Measurements from ENCODE around the gene ATP1A1.

The ATP1A1 gene

DNA sequence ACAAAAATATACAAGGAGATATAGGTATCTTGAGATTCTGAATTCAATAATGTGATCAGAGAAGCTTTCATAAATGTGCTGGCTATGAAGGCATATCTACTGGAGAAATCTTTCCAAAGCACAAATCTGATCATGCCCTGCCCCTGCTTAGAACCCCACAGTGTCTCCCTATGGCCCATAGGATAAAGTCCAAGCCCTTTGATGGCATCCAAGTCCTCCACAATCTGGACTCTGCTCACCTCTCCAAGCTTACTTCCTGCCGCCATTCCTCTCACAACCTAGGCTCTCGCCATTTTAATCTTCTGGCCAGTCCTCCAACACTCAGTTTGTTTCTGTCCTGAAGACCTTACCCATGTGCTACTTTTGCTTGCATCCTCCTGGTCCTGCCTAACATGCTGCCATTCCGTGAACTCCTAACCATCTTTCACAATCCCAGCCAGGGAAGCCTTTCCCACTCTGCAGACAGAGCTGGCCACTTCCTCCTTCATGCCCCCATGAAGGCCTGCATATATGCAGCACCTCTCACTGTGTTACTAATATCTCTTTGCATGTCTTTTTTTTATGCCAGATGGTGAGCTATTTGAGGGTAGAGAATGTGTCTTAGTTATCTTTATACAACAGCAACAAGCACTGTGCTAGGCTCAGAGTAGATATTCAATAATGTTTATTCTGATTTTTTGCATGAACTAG, 5.6 kb upstream of the ATP1A1 start:
- H3K27ac ChIP-seq = no peak overlapping the region
- no peak for DNase-seq (ENCODE audit: low read depth, low spot score)

- no peak overlapping the region for H3K27ac ChIP-seq
- DNase-seq (ENCODE audit: low read depth, low spot score) = no peak
Observed at GRCh38 chr1:116368241-116368640, 4.8 kb upstream of the ATP1A1 start.

- H3K27ac ChIP-seq = no peak overlapping the region
- DNase-seq (ENCODE audit: low read depth, low spot score) = no peak
Observed at GRCh38 chr1:116370181-116370580, 2.9 kb upstream of the ATP1A1 start.

DNA sequence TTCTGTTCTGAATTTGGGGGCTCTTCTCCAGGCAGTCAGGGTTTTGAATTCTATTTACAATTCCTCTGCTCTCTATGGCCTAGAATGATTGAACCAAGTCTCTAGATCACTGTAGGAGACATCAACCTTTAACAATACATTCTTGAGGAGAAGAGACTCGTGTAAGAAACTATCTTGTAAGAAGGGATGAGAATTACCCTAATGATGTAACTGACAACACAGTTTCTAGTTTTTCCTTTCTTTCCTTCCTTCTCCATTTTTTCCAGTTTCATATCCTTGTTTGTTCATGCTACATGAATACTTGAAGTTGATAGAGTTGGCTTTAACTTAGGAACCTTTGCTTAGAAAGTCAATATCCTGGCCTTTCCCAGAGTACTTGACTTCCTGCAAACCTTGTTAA, 1.3 kb upstream of the ATP1A1 start:
- no peak for DNase-seq (ENCODE audit: low read depth, low spot score)

GRCh38 chr1:116372191-116372590, 853 bp upstream of the ATP1A1 start:
- DNase-seq (ENCODE audit: low read depth, low spot score) = no peak
- H3K27ac ChIP-seq = peak overlapping the region; percentile 91

More for the DNA sequence above, 1.3 kb upstream of the ATP1A1 start:
- H3K27ac ChIP-seq = no peak overlapping the region

DNA sequence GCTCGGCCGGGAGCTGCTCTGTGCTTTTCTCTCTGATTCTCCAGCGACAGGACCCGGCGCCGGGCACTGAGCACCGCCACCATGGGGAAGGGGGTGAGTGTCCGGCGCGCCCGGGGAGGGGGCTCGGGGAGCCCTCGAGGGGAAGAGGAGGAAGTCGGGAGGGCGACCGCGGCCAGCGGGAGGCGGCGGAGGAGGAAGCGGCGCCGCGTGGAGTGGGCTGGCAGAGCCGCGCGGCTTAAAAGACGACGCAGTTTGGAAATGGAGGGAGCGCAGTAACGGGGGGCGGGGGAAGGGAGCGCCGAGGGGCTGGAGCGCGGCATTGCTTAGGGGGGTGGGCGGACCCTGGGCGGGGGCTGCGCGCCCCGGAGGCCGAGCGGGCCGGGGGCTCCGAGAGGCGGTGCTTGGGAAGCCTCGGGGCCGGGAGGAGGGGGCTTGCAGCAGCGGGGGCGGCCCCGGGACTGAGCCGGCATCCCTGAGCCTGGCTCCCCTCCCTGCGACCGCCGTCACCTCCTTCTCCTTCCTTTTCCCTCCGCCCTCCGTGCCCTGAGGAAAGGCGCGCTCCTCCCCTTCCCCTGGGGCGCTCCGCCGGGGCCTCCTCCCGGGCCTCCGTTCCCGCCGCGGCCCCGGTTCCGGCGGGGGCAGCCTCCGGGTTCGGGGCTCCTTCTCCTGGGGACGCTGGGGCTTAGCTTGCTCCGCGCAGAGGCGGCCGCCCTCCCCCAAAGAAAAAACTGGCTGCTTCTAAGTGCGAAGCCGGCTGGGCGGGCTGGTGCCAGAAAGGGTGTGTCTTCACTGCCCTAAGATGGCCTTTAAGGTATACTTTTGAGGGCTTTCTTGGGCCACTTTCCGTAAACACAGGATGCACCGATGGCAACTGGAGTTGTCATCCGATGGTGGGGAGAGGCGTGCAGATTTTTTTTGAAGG, 648 bp downstream of the ATP1A1 start:
- DNase-seq (ENCODE audit: low read depth, low spot score) = no peak
- peak overlapping the region; percentile 91 for H3K27ac ChIP-seq

- no peak for DNase-seq (ENCODE audit: low read depth, low spot score)
- H3K27ac ChIP-seq = peak overlapping the region; percentile 91
Observed at GRCh38 chr1:116374353-116375147, 1.5 kb downstream of the ATP1A1 start.

DNA sequence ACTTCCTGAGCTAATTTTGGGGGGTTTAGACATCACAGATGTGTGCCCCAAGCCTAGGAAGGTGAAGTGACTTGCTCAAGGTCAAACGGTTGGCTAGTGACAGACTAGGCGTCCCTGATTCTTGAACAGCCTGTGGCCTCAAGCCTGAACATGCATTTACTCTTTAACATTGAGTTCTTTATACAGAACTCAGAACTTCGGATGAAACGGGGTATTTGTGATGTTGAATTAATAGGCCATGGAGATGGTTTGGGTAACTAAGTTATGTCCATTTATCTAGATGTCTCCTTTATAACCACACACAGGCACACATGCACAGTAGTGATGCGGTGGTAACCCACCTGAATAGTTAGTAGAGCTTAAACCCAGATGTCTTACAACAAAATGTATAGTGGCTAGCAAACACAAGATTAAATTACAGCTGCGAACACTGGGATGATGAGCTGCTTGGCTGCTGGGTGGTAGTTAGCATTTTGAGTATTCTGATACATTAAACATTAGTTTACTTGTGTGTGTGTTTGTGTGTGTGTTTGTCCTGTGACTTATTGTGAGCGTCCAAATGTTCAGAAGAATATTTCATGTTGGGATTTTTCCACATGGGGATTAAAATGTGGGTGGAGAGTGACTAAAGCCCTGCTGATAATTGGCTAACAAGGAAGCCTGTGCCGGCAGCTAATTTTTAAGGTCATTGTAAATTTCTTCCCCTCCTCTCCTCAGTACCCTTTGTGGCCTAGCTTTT, 2.3 kb downstream of the ATP1A1 start:
- DNase-seq (ENCODE audit: low read depth, low spot score) = no peak
- peak overlapping the region; percentile 91 for H3K27ac ChIP-seq

DNA sequence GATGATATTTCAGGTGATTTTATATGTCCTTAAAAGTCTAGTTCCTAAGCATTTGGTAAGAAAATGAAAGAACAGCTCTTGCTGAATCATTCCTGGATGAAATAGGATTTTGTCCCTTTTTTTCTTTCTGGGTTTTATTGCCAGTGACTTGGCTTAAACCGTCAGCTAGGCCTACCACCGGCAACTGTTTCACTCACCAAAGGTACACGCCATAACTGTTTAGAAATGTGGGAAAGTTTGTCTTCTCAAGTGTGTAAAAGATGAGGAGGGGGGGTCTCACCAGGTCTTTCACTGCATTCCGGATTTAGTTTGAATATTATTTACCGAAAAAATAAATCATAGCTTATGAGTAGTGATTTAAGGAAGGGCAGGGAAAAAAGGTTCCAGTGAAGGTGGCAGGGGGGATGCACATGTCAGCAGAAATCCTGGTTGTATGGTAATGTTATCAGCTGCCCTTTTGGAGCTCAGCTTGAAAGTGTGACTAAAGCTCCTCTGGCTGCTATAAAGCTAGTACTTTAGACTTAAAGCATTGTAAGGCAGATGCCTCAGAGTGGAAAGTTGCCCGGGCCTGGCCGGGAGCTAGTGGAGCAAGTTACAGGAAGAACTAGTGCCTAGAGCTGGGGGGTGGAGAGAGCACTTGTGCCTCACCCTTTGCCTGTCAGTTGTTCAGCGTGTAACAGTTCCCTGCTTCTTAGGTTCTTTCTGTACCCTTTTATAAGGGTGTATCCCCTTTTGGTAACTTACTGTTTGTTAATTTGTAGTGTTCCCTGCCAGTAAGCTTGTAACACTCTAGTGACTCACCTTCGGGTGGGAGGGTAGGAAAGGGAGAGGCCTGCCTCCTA, 3.1 kb downstream of the ATP1A1 start:
- H3K27ac ChIP-seq = peak overlapping the region; percentile 91
- peak; percentile 91 for DNase-seq (ENCODE audit: low read depth, low spot score)

DNA sequence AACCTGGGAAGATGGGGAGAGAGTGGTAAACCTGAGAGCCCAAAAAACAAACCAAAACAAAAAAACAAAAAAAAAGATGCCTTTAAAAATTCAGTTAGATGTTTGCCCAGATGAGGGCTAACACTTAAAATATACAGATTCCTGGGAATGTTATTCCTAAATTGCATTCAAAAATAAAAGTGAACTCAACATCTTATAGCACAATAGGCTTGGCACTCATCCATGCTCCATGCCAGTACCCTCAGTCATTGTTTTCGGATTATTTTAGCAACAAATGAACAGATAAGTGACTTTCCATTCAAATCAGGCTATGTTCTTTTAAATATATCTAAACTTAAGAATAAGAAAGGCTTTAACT, 3.7 kb downstream of the ATP1A1 start:
- no peak for DNase-seq (ENCODE audit: low read depth, low spot score)

DNA sequence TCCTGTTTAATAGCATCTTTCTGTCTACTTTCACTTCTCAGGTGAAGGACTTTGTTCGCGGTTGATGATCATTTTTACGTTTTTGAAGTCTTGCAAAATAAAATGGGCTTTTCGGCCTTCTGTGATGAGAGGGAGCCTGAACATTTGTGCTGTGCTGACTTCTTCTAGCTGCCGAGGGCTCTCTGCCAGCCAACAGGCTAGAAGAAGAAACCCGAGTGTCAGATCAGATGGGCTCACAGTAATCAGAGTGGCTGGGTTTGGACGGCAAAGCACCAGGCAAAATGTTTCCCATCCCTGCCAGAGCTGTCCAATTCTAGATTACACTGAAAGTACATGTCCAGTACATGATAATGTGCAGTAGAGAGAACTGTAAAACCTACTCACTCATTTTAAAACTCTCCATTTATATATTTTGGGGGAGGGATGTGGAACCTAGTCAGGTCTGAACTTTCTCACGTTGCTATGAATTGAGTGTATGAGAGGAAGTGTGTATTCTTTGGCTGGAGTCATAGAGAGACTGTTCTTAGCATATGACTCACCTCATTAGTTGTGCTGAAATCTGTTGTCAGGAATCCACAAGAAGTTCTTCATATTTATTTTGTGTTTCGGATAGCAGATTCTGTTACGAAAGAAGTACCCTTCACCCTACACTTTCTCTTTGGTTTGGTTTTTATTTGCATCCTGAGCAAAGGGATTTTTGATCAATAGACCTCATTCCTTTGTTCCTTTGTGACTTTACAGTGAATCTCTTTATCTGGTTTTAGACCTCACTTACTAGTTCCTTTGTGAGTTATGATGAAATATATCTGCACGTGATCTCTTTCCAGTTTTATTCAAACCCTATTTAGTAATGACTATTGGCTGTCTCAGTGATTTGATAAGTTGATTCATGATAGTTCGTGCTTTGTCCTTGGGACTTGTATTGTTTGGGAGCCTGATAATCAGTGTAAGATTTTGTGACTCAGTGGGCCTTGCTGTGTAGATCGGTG, 4.8 kb downstream of the ATP1A1 start:
- DNase-seq (ENCODE audit: low read depth, low spot score) = peak; percentile 77
- peak overlapping the region; percentile 91 for H3K27ac ChIP-seq

More for the DNA sequence above, 3.7 kb downstream of the ATP1A1 start:
- peak overlapping the region; percentile 91 for H3K27ac ChIP-seq

GRCh38 chr1:116379057-116379630, 6.1 kb downstream of the ATP1A1 start:
- H3K27ac ChIP-seq = peak overlapping the region; percentile 91
- no peak for DNase-seq (ENCODE audit: low read depth, low spot score)

DNA sequence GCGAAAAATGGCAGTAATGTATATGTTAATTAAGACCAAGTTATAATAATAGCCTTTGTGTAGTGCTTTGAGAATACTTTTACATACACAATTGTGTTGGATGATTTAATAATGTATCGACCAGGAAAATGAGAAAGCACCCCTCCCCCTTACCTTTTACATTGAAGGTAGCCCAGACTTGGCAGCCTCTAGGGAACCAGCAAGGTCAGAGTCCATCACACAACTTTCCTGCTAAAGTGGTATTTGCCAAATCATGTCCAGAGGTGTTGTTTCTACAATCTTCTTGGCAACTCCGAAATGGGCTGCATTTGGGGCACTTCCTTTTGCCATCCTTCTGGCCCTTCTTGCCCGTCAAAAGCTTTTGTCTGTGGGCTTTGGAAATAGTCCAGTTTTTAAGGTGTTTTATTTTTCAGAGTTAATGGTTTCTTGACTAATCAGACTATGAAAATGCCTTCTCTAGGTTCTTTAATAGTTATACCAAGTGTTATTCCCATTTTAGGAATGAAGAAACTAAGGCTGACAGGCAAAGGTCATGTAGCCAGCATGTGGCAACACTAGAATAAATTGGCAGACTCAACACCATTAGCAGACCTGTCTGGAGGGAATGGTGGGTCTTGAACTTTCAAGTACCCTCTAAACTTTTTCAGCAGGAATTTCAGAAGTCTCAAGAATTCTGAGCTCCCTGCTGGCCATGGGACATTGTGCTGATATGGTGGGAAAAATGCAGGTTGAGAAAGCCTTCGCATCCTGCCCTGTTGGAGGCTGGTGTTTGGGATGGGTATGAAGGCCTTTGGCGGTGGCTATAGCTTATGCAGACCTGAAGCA, 6.8 kb downstream of the ATP1A1 start:
- no peak overlapping the region for H3K27ac ChIP-seq
- no peak for DNase-seq (ENCODE audit: low read depth, low spot score)

DNA sequence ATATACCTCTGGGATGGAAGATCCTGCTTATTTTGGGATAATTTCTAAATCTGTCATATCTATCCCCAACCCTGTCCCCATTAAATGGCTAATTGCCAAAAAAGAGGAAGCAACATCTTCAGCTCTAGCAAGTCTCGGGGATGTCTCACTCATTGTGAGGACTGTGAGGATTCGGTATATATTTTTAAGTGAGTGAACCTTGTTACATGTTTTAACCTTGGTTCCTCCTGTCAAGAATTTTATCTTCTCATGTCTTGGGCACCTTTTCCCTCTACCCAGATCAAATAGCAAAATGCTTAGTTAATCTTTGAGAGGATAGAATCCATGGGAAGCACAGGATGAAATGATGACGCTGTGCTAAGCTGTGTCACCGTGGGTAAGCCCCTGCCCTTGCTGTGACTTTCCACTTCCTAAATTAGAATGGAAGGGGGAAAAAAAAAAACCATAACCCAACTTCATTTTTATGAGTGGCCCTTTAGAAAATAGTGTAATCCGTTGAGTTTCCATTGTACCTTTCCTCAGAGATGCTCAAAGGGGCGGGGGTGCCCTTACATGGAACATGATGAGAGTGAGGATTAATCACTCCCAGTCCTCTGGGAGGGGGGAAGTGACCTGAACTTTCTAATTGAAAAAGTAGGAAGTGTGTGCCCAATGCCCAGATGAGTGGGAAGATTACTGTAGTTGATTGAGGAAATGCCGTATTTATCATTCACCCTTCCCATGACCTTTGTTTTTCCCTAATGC, 7.6 kb downstream of the ATP1A1 start:
- no peak for DNase-seq (ENCODE audit: low read depth, low spot score)
- H3K27ac ChIP-seq = no peak overlapping the region

GRCh38 chr1:116382321-116382720, 9.3 kb downstream of the ATP1A1 start:
- no peak overlapping the region for H3K27ac ChIP-seq
- no peak for DNase-seq (ENCODE audit: low read depth, low spot score)

- no peak for DNase-seq (ENCODE audit: low read depth, low spot score)
- H3K27ac ChIP-seq = no peak overlapping the region
Observed at GRCh38 chr1:116382857-116383483, 9.9 kb downstream of the ATP1A1 start.
